Embryonic facial prominence (tissue), 1 donor: Measurements from ENCODE around the gene ZNF586.
"Not testable (repeated sequence)": the region's sequence is repeated elsewhere in the genome, so short reads cannot be mapped to it uniquely, and the experiment has no call there.

Source experiments
- DNase-seq: peaks from one replicate; pipeline ENCODE4 v3.0.0-alpha.2; 2016; ENCODE audit errors: extremely low spot score

ZNF586 gene

DNA sequence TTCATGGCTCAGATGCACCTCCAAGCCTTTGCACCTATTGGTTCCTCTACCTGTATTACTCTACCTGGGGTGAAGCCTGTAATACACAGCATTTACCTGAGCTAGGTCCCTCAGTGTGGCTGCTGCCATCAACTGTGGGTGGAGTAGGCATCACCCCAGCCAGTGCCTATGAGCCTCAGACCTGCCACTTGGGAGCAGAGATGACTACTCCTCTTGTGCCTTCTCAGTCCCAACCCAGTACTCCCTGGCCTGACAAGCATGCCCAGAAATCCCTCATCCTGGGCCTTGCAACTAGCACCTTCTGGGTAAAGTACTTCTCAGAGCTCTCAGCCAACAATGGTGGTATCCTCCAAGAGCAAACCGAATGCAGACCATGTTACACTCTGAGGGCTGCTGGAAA is 27.1 kb downstream of the ZNF586 start:
- not testable (repeated sequence) for DNase-seq

DNA sequence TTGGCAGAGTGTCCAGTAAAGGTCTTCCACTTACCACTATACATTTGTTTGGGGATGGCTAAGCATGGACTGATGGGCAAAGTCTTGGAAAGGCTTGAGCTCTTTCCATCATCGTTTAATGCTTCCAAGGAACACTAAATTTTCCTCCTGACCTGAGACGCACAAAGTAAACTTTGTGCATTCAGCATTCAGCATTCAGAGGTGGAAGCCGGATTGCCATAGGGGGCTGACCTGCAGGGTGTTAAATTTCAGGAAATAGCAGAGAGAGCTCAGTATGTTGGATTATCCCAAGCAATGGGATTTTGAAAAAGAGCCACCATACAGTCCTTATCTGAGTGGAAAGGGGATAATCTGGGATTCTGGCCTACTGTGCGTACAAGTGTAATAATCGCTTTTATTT is 31.2 kb downstream of the ZNF586 start:
- DNase-seq, result no peak

DNA sequence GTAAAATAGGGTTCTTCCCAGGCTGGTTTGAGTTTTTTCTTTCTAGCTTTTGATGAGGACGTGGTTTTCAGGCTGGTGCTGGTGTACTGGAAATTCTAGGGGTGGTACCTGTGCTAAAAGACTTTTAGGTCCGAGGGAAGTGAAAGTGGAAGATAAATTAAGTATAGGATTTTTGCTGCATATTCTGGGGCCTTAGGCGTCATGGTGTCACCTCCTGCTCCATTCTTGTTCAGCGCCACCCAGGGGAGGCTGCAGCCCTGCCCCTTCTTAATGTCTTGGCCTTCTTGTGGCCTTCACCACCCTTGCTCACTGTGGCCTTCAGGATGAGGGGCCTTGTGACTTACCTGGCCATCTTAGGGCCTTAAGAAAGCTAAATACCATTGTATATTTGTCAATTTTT is 32.8 kb downstream of the ZNF586 start:
- no peak for DNase-seq

DNA sequence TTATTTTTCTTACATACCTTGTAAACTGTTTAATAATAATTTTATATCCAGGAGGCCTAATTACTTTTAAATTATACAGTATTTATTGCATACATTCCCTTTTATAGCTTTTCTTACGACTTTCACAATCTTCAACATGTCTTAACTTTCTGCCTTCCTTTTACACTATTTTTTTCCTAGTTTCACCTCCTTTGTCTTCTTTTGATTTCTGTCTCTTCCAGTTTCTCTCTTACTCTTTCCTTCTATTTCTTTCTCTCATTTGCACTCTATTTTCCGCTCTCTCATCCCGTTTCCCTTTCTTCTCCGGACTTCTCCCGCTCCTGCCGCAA is 33.8 kb downstream of the ZNF586 start:
- peak; percentile 20 for DNase-seq

DNA sequence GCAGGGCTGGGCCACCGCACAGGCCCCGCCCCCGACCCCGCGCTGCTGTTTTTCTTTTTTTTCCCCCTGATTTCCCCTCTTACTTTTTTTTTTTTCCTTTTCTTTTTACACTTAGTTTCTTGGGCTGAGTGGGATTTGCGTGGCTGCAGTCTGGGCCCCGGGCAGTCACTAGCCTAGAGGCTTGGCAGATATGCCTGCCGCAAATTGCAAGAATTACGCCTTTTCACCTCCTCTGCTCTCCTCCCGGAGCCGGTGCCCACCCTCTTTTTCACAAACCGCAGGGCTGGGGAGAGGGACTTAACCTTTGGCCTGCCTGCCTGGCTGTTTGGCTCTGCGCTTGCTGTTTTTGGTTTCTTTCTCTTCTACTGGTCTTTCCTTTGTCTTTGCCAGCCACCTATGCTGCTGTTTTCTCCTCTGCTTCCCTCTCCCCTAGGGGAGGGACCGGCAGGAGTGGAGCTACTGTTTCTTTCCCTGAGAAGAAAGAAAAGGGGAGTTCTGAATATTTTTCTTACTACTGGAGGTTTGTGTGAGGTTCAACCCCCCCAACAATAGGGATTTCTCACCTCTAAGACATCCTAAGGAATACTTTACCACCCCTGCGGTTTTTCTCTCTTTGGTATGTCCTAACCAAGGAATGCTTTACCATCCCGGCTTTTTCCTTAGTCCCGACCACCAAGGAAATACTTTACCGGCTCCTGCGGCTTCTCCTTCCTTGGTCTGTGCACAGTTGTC is 34.3 kb downstream of the ZNF586 start:
- peak; percentile 34 for DNase-seq

DNA sequence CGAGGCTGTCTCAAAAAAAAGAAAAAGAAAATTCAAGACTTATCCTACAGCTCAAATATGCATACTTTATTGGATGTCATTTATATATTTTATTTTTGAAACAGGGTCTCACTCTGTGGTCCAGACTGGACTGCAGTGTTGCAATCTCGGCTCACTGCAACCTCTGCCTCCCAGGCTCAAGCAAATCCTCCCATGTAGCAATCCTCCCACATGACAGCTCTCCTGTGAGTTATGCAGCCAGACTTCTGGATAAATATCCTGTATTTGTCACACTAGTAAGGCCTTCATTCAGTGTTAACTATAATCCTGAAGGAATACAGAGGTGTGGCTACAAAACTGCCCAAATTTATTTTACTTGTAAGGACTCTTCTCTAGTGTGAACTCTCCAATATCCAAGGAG is 38.1 kb downstream of the ZNF586 start:
- no peak for DNase-seq

DNA sequence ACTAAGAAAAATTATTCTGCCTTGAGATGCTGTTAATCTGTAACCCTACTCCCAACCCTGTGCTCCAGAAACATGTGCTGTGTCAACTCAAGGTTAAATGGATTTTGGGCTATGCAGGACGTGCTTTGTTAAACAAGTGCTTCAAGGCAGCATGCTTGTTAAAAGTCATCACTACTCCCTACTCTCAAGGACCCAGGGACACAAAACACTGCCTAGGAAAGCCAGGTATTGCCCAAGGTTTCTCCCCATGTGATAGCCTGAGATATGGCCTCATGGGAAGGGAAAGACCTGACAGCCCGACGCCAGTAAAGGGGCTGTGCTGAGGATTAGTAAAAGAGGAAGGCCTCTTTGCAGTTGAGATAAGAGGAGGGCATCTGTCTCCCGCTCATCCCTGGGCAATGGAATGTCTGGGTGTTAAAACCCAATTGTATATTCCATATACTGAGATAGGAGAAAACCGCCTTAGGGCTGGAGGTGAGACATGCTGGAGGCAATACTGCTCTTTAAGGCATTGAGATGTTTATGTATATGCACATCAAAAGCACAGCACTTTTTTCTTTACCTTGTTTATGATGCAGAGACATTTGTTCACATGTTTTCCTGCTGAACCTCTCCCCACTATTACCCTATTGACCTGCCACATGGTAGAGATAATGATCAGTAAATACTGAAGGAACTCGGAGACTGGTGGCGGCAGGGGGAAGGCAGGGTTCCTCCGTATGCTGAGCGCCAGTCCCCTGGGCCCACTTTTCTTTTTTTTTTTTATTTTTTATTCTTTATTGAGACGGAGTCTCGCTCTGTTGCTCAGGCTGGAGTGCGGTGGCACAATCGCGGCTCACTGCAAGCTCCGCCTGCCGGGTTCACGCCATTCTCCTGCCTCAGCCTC is 41.2 kb downstream of the ZNF586 start:
- not testable (repeated sequence) for DNase-seq

DNA sequence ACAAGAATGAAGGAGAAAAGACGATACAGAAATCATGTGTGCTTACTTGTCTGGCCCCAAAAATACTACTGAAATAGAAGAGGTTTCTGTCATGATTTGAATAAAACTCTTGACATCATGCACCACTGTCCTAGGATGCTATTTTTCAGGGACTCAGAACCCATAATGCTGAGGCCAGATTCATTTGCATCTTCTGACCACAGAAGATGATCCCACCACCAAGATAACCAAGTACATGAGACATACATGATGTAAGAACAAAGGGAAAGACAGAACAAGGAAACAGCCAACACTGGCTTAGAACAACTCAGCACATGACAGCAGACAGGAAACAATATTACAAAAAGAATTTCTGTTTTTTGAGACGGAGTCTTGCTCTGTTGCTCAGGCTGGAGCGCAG is 42.8 kb downstream of the ZNF586 start:
- no peak for DNase-seq

DNA sequence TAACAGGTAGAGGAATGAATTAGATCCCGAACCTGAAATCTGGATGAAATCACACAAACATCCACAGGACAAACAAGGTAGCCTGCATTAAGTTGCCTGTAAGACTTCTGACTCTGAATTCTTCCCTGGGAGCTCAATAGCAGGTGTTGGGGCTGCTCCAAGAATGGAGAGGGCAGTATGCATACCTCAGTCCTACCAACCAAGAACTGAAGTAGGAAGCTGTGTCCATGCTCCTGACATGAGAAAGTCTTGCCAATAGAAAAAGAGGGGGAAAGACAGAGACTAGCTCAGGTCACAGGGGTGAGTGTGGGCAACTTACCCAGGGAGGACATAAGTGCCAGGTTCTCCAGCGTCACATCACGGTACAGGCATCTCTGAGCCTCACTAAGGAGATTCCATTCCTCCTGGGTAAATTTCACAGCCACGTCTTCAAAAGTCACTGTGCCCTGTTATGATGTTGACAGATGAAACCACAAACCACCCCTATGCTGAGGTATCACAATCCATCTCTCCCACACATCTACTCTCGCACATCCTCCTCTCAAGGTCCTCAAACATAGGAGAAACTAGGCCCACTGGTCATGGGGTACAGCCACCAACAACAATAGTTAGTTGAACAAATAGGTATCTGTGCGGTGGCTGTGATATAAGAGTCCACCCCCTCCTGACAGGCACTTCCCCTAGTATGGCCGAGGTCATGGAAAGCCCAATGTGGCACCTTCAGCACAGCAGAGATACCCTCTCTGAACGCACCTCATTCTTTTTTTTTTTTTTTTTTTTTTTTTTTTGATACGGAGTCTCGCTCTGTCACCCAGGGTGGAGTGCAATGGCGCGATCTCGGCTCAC is 43.7 kb downstream of the ZNF586 start:
- DNase-seq, result not testable (repeated sequence)

DNA sequence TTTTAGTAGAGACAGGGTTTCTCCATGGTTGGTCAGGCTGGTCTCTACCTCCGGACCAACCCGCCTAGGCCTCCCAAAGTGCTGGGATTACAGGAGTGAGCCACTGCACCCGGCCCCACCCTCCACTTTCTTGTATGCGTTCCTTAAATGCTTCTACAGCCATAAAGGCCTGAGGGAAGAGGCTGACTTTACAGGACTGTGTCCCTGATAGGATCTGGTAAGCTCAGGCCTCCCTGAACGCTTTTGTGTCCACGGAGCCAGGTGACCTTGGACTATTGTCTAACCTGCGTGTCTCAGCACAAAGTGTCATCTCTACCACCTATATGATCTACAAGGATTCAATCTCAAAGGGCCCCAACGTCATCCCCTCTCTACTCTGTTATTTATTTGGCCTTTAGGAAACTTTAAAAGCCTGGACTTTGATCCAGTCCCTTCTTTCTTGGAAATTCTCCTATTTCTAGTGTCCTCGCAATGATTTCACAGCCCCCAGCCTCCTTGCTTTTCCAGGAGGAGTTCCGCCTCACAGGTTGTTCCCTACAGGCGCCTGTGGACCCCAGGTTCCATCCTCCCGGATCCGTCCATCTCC is 44.5 kb downstream of the ZNF586 start:
- no peak for DNase-seq

DNA sequence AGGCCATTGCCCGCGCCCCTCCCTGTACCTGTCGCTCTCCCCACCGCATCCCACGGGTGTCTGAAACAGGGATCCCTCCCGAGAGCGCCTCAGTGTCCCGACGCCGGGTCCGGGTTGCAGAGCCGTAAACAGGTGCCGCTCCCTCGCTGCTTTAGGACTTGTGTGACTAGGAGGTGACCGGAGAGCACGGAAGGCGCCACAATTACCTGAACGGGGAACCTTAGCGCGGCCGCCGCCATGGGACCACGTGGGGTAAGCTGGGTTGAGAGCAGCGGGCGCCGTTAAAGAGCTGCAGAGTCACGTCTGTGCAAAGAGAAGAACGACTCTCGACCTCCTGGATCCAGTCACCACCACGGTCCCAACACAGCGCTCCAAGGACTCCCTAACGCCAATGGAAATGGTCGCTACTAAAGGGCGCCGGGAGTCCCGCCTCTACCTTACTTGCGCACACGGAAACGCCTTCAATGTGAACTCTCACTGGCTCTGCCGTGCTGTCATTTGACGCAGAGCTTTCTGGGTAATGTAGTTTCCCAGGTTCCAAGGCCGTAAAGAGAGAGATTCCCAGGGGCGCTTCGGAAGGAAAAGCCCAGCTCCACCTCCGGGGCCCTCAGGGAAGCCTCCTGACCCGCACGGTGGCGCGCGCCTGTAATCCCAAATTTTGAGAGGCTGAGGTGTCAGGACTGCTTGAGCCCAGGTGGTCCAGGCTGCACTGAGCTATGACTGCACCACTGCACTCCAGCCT is 45.2 kb downstream of the ZNF586 start, which contains the start of gene ZNF552:
Gene ZNF552 (minus strand): TSS at position 409 of the 742 bp plus-strand sequence. CDS start 170 bp downstream, at position 239.
- peak; percentile 85 for DNase-seq

DNA sequence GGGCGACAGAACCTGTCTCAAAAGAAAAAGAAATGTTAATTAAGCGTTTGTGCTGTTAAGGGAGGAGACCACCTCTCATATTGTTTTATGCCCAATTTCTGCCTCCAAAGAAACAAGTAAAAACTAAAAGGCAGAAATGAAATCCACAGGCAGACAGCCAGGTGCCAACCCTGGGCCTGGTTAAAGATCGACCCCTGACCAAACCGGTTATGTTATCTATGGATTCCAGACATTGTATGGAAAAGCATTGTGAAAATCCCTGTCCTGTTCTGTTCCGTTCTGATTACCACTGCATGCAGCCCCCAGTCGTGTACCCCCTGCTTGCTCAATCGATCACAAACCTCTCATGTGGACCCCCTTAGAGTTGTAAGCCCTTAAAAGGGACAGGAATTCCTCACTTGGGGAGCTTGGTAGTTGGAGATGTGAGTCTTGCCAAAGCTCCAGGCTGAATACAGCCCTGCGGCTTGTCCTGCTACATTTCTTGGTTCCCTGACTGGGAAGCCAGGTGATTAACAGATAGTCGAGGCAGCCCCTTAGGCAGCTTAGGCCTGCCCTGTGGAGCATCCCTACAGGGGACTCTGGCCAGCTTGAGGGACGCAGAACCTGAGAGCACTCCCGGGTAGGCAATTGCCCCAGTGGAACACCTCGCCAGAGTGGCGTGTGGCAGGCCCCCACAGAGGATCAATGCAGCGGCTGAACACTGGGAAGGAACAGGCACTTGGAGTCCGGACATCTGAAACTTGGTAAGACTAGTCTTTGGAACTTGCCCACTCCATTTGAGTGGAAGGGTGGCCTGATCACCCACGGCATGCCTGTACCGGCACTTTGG is 46.0 kb downstream of the ZNF586 start:
- DNase-seq, result no peak

DNA sequence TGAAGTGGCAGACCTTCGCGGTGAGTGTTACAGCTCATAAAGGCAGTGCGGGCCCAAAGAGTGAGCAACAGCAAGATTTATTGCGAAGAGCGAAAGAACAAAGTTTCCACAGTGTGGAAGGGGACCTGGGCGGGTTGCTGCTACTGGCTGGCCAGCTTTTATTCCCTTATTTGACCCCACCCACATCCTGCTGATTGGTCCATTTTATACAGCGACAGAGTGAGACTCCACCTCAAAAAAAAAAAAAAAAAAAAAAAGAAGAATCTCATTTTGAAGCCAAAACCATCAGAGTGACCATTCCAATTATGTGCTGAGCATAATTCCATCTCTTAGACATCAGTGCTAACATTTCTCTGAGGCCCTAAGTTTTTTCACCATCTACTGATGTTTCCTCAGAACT is 47.2 kb downstream of the ZNF586 start:
- DNase-seq, result no peak

DNA sequence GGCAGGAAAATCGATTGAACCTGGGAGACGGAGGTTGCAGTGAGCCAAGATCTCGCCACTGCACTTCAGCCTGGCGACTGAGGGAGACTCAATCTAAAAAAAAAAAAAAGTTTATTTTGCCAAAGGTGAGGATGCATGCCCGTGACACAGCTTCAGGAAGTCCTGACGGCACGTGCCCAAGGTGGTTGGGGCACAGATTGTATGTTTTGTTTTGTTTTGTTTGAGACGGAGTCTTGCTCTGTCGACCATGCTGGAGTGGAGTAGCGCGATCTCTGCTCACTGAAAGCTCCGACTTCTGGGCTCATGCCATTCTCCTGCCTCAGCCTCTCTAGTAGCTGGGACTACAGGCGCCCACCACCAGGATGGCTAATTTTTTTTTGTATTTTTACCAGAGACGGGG is 48.5 kb downstream of the ZNF586 start:
- DNase-seq, result no peak

DNA sequence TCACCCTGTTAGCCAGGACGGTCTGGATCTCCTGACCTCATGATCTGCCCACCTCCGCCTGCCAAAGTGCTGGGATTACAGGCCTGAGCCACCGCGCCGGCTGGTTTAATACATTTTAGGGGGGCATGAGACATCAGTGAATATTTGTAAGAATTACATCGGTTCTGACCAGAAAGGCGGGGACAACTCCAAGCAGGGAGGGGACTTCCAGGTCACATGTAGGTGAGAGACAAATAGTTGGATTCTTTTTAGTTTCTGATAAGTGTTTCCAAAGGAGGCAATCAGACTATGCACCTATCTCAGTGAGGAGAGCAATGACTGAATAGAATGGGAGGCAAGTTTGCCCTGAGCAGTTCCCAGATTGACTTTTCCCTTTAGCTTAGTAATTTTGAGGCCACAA is 48.9 kb downstream of the ZNF586 start:
- no peak for DNase-seq

DNA sequence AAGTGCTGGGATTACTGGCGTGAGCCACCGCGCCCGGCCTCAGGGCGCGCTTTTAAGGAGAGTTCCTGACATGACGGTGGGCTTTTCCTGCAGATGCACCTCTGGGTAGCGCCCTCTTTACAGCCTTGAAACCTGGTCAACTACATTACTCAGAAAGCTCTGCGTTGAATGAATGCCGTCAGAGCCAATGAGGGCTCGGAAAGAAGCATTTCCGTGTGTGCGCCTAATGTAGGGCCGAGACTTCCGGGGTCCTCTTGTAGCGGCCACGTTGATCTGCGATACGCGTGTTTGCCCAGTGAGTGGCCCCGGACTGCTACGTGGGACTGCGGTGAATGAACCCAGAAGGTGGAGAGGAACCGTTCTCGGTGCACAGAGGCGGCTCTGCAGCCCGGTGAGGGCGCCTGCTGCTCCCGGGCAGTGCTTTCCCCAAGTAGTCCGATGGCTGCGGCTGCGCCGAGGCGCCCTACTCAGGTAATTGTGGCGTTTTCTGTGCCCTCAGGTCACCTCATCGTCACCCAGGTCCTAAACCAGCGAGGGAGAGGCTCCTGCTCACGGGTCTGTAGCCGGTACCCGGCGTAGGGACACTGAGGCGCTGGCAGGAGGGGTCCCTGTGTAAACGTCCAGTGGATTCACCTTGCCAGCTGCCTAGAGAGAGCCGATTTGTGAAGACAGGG is 50.1 kb downstream of the ZNF586 start:
- DNase-seq, result peak; percentile 66

DNA sequence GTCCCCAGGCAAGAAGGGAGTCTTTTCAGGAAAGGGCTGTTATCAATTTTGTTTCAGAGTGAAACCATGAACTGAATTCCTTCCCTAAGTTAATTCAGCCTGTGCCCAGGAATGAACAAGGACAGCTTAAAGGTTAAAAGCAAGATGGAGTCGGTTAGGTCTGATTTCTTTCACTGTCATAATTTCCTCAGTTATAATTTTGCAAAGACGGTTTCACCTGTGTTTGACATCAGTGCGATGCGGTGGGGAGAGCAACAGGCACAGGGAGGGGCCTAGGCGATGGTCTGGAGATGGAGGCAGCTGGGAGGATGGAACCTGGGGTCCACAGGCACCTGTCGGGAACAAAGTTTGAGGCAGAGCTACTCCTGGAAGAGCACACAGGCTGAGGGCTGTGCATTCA is 51.1 kb downstream of the ZNF586 start:
- no peak for DNase-seq

DNA sequence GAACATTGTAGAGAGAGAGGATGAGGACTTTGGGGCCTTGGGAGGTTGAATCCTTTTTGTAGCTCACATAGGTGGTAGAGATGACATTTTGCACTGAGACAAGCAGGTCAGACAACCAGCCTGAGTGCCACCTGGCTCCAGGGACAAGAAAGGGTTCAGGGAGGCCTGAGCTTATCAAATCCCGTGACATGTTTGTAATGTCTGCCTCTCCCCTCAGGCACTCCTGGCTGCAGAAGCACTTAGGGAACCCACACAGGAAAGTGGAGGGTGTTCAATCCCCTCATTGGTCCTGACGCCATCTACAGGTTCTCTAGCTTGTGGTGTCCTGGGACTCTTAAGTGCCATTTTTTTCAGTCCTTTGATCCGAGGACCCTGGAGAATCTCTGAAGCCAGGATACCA is 51.6 kb downstream of the ZNF586 start:
- not testable (repeated sequence) for DNase-seq

DNA sequence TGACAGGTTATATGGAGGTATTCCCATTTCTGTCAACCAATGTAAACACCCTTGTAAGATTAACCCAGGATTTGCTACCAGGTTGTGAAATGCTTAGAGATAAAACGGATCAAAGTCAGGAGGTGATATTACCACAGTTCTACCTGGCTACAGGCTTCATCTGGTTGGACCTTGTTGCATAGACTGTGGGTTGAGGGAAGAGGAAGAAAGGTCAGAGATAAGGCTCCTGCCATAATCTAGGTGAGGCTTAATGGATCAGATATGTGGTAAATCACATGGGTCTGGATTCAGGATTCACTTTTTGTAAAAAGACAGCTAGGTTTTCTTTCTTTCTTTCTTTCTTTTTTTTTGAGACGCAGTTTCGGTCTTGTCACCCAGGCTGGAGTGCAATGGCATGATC is 52.0 kb downstream of the ZNF586 start:
- not testable (repeated sequence) for DNase-seq

DNA sequence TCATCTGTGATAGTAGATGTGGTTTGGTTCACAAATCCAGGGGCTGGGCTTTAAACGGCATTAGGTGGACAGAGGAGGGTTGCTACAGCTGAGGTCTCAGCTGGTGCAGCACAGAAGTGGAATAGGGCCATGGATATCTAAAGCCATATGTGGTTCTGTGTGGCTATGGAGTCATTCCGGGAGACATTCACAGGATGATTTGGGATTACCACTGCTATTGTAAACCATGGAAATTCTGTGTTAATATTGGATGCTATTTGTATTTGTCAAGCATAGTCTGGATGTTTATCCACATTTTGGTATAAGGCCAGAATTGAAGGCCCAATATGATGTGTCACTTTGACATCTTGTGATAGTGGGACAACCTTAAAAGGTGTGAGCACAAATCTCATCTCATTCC is 53.7 kb downstream of the ZNF586 start:
- DNase-seq, result not testable (repeated sequence)
